ENCODE data around the gene CD79A. TPM values are rescaled to one million over a fixed set of nuclear protein-coding genes. Genes with fewer than 3 reads are reported as not detected.

The CD79A gene
- total RNA-seq, 1 experiment from 2014 or later = 0.82 TPM

DNA sequence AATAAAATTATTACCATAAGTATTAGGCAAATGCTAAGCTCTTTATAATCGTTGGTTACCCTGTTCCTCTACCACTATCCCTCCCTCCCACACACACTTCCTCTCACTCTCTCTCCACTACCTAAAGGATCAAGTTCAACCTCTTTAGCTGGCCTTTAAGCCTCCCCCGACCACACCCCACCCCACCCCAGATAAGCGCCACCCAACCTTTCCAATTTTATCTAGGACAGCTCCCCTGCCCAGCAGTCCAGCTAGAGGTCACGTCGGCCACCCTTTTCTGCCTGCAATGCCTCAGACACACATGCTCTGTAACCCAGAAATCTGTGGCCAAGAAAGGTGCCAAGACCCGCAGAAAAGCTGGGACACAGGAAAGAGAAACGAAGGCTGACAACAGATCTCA lies 33.7 kb upstream of the CD79A start:
- Histone ChIP-seq H3K27me3 (replicated peaks; ENCODE audit: control insufficient read depth, insufficient read depth, low read length) (no peaks in the 10 kb centered on the region), H3K9me3 (no peaks in the 10 kb centered on the region), H3K36me3 (ENCODE audit: control insufficient read depth, insufficient read depth, low read length) (no peaks in the 10 kb centered on the region), H3K4me3 (ENCODE audit: low read depth, low read length) (no peak overlapping the region), H3K4me1 (no peaks in the 10 kb centered on the region)
- H3K4me1 Mint-ChIP-seq (ENCODE audit: low read depth, unreplicated experiment) = no peaks in the 10 kb centered on the region
- intact Hi-C loops (cut with micrococcal nuclease; ENCODE audit: unreplicated experiment) = no loop called here
- ChIA-PET POLR2A (no interaction called here), CTCF (interaction anchor here (0.9 kb wide), 1 partner anchor 22 kb away, joined by 3 read pairs; no protein-coding TSS in a partner anchor)
- peaks cover 13% of the 10 kb centered on the region for H3K9me3 Mint-ChIP-seq (ENCODE audit: unreplicated experiment)
- TF ChIP-seq, protein P1, sequence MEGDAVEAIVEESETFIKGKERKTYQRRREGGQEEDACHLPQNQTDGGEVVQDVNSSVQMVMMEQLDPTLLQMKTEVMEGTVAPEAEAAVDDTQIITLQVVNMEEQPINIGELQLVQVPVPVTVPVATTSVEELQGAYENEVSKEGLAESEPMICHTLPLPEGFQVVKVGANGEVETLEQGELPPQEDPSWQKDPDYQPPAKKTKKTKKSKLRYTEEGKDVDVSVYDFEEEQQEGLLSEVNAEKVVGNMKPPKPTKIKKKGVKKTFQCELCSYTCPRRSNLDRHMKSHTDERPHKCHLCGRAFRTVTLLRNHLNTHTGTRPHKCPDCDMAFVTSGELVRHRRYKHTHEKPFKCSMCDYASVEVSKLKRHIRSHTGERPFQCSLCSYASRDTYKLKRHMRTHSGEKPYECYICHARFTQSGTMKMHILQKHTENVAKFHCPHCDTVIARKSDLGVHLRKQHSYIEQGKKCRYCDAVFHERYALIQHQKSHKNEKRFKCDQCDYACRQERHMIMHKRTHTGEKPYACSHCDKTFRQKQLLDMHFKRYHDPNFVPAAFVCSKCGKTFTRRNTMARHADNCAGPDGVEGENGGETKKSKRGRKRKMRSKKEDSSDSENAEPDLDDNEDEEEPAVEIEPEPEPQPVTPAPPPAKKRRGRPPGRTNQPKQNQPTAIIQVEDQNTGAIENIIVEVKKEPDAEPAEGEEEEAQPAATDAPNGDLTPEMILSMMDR (IDR thresholded peaks at IDR 0.05; ENCODE audit: insufficient read depth in 1 of 2, low read depth in 1 of 2, low read length in 1 of 2, severe bottlenecking in 1 of 2, unreplicated experiment in 1 of 2) = no peak
- peaks cover 25% of the 10 kb centered on the region for H3K27me3 Mint-ChIP-seq (ENCODE audit: insufficient read depth, unreplicated experiment)
- no peak overlapping the region for H3K4me3 Mint-ChIP-seq (ENCODE audit: unreplicated experiment)
- H3K27ac Mint-ChIP-seq (ENCODE audit: unreplicated experiment) = no peak overlapping the region
- no TSS peak for BruUV-seq (replicated peaks)
- no peak for DNase-seq
- no peaks in the 10 kb centered on the region for H3K36me3 Mint-ChIP-seq (ENCODE audit: insufficient read depth, unreplicated experiment)

GRCh38 chr19:41844601-41845000 lies 32.5 kb upstream of the CD79A start, which contains the start of gene LYPD4:
Gene LYPD4 (minus strand): TSS chr19:41844683. CDS start chr19:41839285, 5,398 bp downstream.
- POLR2A ChIA-PET = no interaction called here
- Histone ChIP-seq H3K4me1 (no peaks in the 10 kb centered on the region), H3K4me3 (ENCODE audit: low read depth, low read length) (no peak within 1 kb of the TSS), H3K27me3 (replicated peaks; ENCODE audit: control insufficient read depth, insufficient read depth, low read length) (no peaks in the 10 kb centered on the region), H3K36me3 (ENCODE audit: control insufficient read depth, insufficient read depth, low read length) (no peaks in the 10 kb centered on the region), H3K9me3 (no peaks in the 10 kb centered on the region)
- intact Hi-C loops (cut with micrococcal nuclease; ENCODE audit: unreplicated experiment) = no loop called here
- H3K4me1 Mint-ChIP-seq (ENCODE audit: low read depth, unreplicated experiment) = no peaks in the 10 kb centered on the region
- CTCF ChIA-PET = no interaction called here
- peaks cover 13% of the 10 kb centered on the region for H3K9me3 Mint-ChIP-seq (ENCODE audit: unreplicated experiment)
- H3K27me3 Mint-ChIP-seq (ENCODE audit: insufficient read depth, unreplicated experiment) = peaks cover 22% of the 10 kb centered on the region
- no peak within 1 kb of the TSS for H3K27ac Mint-ChIP-seq (ENCODE audit: unreplicated experiment)
- DNase-seq = no peak
- no peaks in the 10 kb centered on the region for H3K36me3 Mint-ChIP-seq (ENCODE audit: insufficient read depth, unreplicated experiment)
- no TSS peak for BruUV-seq (replicated peaks)
- TF ChIP-seq, protein P1 (IDR thresholded peaks at IDR 0.05; ENCODE audit: insufficient read depth in 1 of 2, low read depth in 1 of 2, low read length in 1 of 2, severe bottlenecking in 1 of 2, unreplicated experiment in 1 of 2) = no peak
- no peak within 1 kb of the TSS for H3K4me3 Mint-ChIP-seq (ENCODE audit: unreplicated experiment)

DNA sequence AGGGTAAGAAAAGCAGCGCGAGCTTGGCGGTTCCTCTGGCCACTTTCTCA lies 32.3 kb upstream of the CD79A start, which contains the start of gene DMRTC2:
TSS of gene DMRTC2 (plus strand) at position 42 of the 50 bp plus-strand sequence. CDS start 2,387 bp downstream, outside the sequence.
- ChIA-PET POLR2A (no interaction called here), CTCF (no interaction called here)
- DNase-seq = no peak
- BruUV-seq (replicated peaks) = no TSS peak
- Mint-ChIP-seq H3K36me3 (ENCODE audit: insufficient read depth, unreplicated experiment) (no peaks in the 10 kb centered on the region), H3K27ac (ENCODE audit: unreplicated experiment) (no peak within 1 kb of the TSS), H3K4me3 (ENCODE audit: unreplicated experiment) (no peak within 1 kb of the TSS), H3K9me3 (ENCODE audit: unreplicated experiment) (peaks cover 13% of the 10 kb centered on the region), H3K4me1 (ENCODE audit: low read depth, unreplicated experiment) (no peaks in the 10 kb centered on the region), H3K27me3 (ENCODE audit: insufficient read depth, unreplicated experiment) (peaks cover 22% of the 10 kb centered on the region)
- no peaks in the 10 kb centered on the region for H3K36me3 ChIP-seq (ENCODE audit: control insufficient read depth, insufficient read depth, low read length)
- H3K27me3 ChIP-seq (replicated peaks; ENCODE audit: control insufficient read depth, insufficient read depth, low read length) = no peaks in the 10 kb centered on the region
- intact Hi-C loops (cut with micrococcal nuclease; ENCODE audit: unreplicated experiment) = no loop called here
- no peaks in the 10 kb centered on the region for H3K4me1 ChIP-seq
- no peak within 1 kb of the TSS for H3K4me3 ChIP-seq (ENCODE audit: low read depth, low read length)
- TF ChIP-seq, protein P1 (IDR thresholded peaks at IDR 0.05; ENCODE audit: insufficient read depth in 1 of 2, low read depth in 1 of 2, low read length in 1 of 2, severe bottlenecking in 1 of 2, unreplicated experiment in 1 of 2) = no peak
- H3K9me3 ChIP-seq = no peaks in the 10 kb centered on the region
